OCI-LY1 (cell line): ENCODE data around the gene EXOSC6.
"Not testable (repeated sequence)": the region's sequence is repeated elsewhere in the genome, so short reads cannot be mapped to it uniquely, and the experiment has no call there.

Experiments
- EZH2 ChIP-seq: fragments of 200-600 bp; sonication (generic), shearing (Covaris generic); IDR thresholded peaks from 2 replicates; pipeline ENCODE4 v1.8.0; 2017; ENCODE audit warnings: borderline replicate concordance, mixed run types, mild to moderate bottlenecking, antibody characterized with exemption, low read length, moderate library complexity, mixed read lengths
- TF ChIP-seq, protein P1 (sequence below): fragments of 200-600 bp; sonication (generic), shearing (Covaris generic); IDR thresholded peaks from 2 replicates; pipeline ENCODE4 v1.5.1; 2017; ENCODE audit warnings: mild to moderate bottlenecking, antibody characterized with exemption, low read length, moderate library complexity, mixed read lengths

DNA sequence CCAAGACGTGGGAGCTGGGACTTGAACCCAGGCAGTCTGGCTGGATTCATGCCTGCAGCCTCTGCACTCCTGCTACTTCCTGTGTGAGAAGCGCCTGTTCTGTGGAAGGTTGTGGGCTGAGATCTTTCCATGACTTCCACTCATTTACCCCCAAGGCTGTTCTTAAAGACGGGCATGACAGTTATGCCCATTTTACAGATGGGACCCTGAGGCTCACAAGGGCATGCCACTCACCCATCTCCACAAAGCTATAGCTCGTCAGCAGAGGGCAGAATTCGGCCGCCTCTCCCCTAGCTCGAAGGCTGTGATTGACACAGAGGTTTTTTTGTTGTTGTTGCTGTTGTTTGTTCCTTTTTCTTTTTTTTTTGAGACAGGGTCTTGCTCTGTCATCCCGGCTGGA, 51.7 kb downstream of the EXOSC6 start:
- not testable (repeated sequence) for TF ChIP-seq EZH2
- TF ChIP-seq, protein P1, sequence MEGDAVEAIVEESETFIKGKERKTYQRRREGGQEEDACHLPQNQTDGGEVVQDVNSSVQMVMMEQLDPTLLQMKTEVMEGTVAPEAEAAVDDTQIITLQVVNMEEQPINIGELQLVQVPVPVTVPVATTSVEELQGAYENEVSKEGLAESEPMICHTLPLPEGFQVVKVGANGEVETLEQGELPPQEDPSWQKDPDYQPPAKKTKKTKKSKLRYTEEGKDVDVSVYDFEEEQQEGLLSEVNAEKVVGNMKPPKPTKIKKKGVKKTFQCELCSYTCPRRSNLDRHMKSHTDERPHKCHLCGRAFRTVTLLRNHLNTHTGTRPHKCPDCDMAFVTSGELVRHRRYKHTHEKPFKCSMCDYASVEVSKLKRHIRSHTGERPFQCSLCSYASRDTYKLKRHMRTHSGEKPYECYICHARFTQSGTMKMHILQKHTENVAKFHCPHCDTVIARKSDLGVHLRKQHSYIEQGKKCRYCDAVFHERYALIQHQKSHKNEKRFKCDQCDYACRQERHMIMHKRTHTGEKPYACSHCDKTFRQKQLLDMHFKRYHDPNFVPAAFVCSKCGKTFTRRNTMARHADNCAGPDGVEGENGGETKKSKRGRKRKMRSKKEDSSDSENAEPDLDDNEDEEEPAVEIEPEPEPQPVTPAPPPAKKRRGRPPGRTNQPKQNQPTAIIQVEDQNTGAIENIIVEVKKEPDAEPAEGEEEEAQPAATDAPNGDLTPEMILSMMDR, result not testable (repeated sequence)
